Panc1 (cell line): ENCODE measurements around the gene TMEM62. TPM values are rescaled to one million over a fixed set of nuclear protein-coding genes. Genes with fewer than 3 reads are reported as not detected.

Experiments
- ATAC-seq: fragments of 200-7000 bp; cut with Tn5 transposase; 2 replicates; pipeline ENCODE4 v1.9.1; 2020; ENCODE audit warnings: mild to moderate bottlenecking, moderate library complexity
- BruUV-seq: library from RNA; stranded (reverse); fragments of 400-500 nt; replicated peaks from 2 replicates; lab custom pipeline; 2021; lab: Mats Ljungman, UMichigan
- CTCF ChIA-PET: fragments of 300-600 bp; sonication (Branson Sonifier 250); formaldehyde crosslinking; loops from one replicate; lab custom pipeline; 2022; ENCODE audit warnings: antibody characterized with exemption; lab: Charles Lee
- POLR2A ChIA-PET: fragments of 300-600 bp; sonication (Branson Sonifier 250); formaldehyde crosslinking; loops from one replicate; lab custom pipeline; 2022; ENCODE audit warnings: antibody characterized with exemption; lab: Charles Lee
- DNase-seq: peaks from one replicate; pipeline ENCODE4 v3.0.0-alpha.2; 2010; ENCODE audit warnings: low read depth, low spot score
- H3K27ac ChIP-seq: 2 replicates; pipeline ENCODE4 v1.5.1; 2011; ENCODE audit warnings: mild to moderate bottlenecking, low read length, inconsistent platforms
- H3K27me3 ChIP-seq: fragments of 200-500 bp; sonication (Bioruptor generic); 2 replicates; pipeline ENCODE4 v1.6.0; 2014; ENCODE audit warnings: low read length, inconsistent platforms; ENCODE audit not compliant: control insufficient read depth, insufficient read depth
- H3K36me3 ChIP-seq: fragments of 200-500 bp; sonication (Bioruptor generic); 2 replicates; pipeline ENCODE4 v1.5.1; 2014; ENCODE audit warnings: inconsistent platforms, mild to moderate bottlenecking, low read length, moderate library complexity; ENCODE audit not compliant: control insufficient read depth, insufficient read depth
- H3K4me1 ChIP-seq: 2 replicates; pipeline ENCODE4 v1.5.1; 2011; ENCODE audit warnings: inconsistent platforms, mild to moderate bottlenecking, low read length, moderate library complexity; ENCODE audit not compliant: control insufficient read depth, insufficient read depth
- H3K4me3 ChIP-seq, 2 experiments: 2 replicates each; pipeline ENCODE4 v1.5.1; 2011 to 2012; ENCODE audit warnings: low read depth in 2 of 2, low read length in 2 of 2, mild to moderate bottlenecking in 2 of 2, inconsistent platforms in 1 of 2, moderate library complexity in 1 of 2
- H3K9me3 ChIP-seq: fragments of 200-500 bp; sonication (Bioruptor generic); 2 replicates; pipeline ENCODE4 v1.5.1; 2014; ENCODE audit warnings: low read depth, mild to moderate bottlenecking, inconsistent platforms, low read length, moderate library complexity; ENCODE audit not compliant: control insufficient read depth, insufficient read depth
- CTCF ChIP-seq: fragments of 450-650 bp; IDR thresholded peaks from 2 replicates; pipeline ENCODE4 v1.5.1; 2017; ENCODE audit warnings: mild to moderate bottlenecking
- POLR2AphosphoS5 ChIP-seq: IDR thresholded peaks from 2 replicates; pipeline ENCODE4 v1.6.1; 2012; ENCODE audit warnings: mild to moderate bottlenecking, low read depth, low read length, moderate library complexity
- REST ChIP-seq, 2 experiments: IDR thresholded peaks; 2 replicates each; pipeline ENCODE4 v1.6.1; 2011 to 2012; ENCODE audit warnings: low read depth in 2 of 2, control low read depth in 1 of 2, low read length in 1 of 2, mild to moderate bottlenecking in 1 of 2, moderate library complexity in 1 of 2; ENCODE audit not compliant: insufficient read depth in 1 of 2
- SIN3A ChIP-seq: IDR thresholded peaks from 2 replicates; pipeline ENCODE4 v1.6.1; 2012; ENCODE audit warnings: low read depth, mild to moderate bottlenecking, low read length, moderate library complexity, borderline replicate concordance; ENCODE audit not compliant: insufficient read depth
- TCF7L2 ChIP-seq: IDR thresholded peaks from 2 replicates; pipeline ENCODE4 v1.6.1; 2011; ENCODE audit warnings: mild to moderate bottlenecking, low read depth, low read length, inconsistent platforms
- in situ Hi-C: cut with HindIII; loops from 2 replicates; pipeline ENCODE4 v1.10.0; 2016; ENCODE audit warnings: low sequenced_read_pairs, low pct_unique_long_range_greater_than_20kb
- intact Hi-C: fragments of 100-400 bp; cut with micrococcal nuclease; formaldehyde crosslinking; loops from one replicate; pipeline ENCODE4 v1.10.0; 2022; ENCODE audit not compliant: unreplicated experiment
- total RNA-seq: library from RNA; stranded (reverse); gene quantifications from one replicate; pipeline ENCODE4 v1.2.1, GENCODE V29; 2021; ENCODE audit not compliant: unreplicated experiment

TMEM62 gene
- total RNA-seq, 1 experiment from 2014 or later: 20.4 TPM

- no peaks in the 10 kb centered on the region for H3K27me3 ChIP-seq
- in situ Hi-C loops: no loop called here
- no peaks in the 10 kb centered on the region for H3K36me3 ChIP-seq
- POLR2A ChIA-PET: interaction anchor here (0.7 kb wide), 1 partner anchor 100 kb away, joined by 5 read pairs; no protein-coding TSS in a partner anchor
- CTCF ChIA-PET: interaction anchor here (0.7 kb wide), 1 partner anchor 37 kb away, joined by 3 read pairs; no protein-coding TSS in a partner anchor
- H3K27ac ChIP-seq: no peak overlapping the region
- intact Hi-C loops: no loop called here
- BruUV-seq: no TSS peak
- no peak for ATAC-seq
- no peak for DNase-seq
- TF ChIP-seq TCF7L2: no peak
- TF ChIP-seq REST (IDR thresholded peaks at IDR 0.05; ENCODE audit: insufficient read depth in 1 of 2, low read depth in 2 of 2, low read length in 1 of 2): no peak
- no peak for TF ChIP-seq POLR2AphosphoS5
- TF ChIP-seq SIN3A: no peak
- TF ChIP-seq CTCF: no peak
- no peak overlapping the region for H3K4me3 ChIP-seq
- no peaks in the 10 kb centered on the region for H3K4me1 ChIP-seq
- no peaks in the 10 kb centered on the region for H3K9me3 ChIP-seq
These were observed 37.6 kb upstream of the TMEM62 start for GRCh38 chr15:43095708-43096347.

GRCh38 chr15:43096411-43096810 is 37.0 kb upstream of the TMEM62 start:
- Histone ChIP-seq H3K36me3 (no peaks in the 10 kb centered on the region), H3K27ac (no peak overlapping the region), H3K27me3 (no peaks in the 10 kb centered on the region), H3K4me1 (no peaks in the 10 kb centered on the region), H3K4me3 (no peak overlapping the region), H3K9me3 (no peaks in the 10 kb centered on the region)
- ChIA-PET POLR2A (interaction anchor here (0.8 kb wide), 1 partner anchor 12 kb away, joined by 3 read pairs; no protein-coding TSS in a partner anchor), CTCF (interaction anchor here (0.7 kb wide), 1 partner anchor 37 kb away, joined by 3 read pairs; no protein-coding TSS in a partner anchor)
- intact Hi-C loops: no loop called here
- DNase-seq (no peak), ATAC-seq (no peak)
- in situ Hi-C loops: no loop called here
- no TSS peak for BruUV-seq
- no peak for TF ChIP-seq REST (IDR thresholded peaks at IDR 0.05; ENCODE audit: insufficient read depth in 1 of 2, low read depth in 2 of 2, low read length in 1 of 2)
